PC-3 (cell line): ENCODE results near the gene AP5Z1. TPM values are rescaled to one million over a fixed set of nuclear protein-coding genes. Genes with fewer than 3 reads are reported as not detected.

Experiments used
- ATAC-seq: fragments of 200-7000 bp; cut with Tn5 transposase; 2 replicates; pipeline ENCODE4 v1.9.1; 2020; ENCODE audit warnings: mild to moderate bottlenecking, moderate library complexity
- BruUV-seq: library from RNA; stranded (reverse); fragments of 400-500 nt; replicated peaks from 2 replicates; lab custom pipeline; 2021; lab: Mats Ljungman, UMichigan
- CTCF ChIA-PET: fragments of 300-600 bp; sonication (Branson Sonifier 250); formaldehyde crosslinking; loops from one replicate; lab custom pipeline; 2022; ENCODE audit warnings: antibody characterized with exemption; lab: Charles Lee
- POLR2A ChIA-PET: fragments of 300-600 bp; sonication (Branson Sonifier 250); formaldehyde crosslinking; loops from one replicate; lab custom pipeline; 2022; ENCODE audit warnings: antibody characterized with exemption; ENCODE audit not compliant: unreplicated experiment; lab: Charles Lee
- DNase-seq: peaks from one replicate; pipeline ENCODE4 v3.0.0-alpha.2; 2015
- H2AFZ ChIP-seq: fragments of 300-600 bp; sonication (generic); 2 replicates; pipeline ENCODE4 v1.6.0; 2016; ENCODE audit warnings: antibody characterized with exemption, low read length
- H3F3A ChIP-seq: fragments of 300-600 bp; sonication (generic); one replicate; pipeline ENCODE4 v1.6.0; 2017; ENCODE audit warnings: antibody characterized with exemption, low read length, control low read depth, mild to moderate bottlenecking; ENCODE audit not compliant: unreplicated experiment
- H3K27ac ChIP-seq: fragments of 300-600 bp; sonication (generic); 2 replicates; pipeline ENCODE4 v1.5.1; 2016; ENCODE audit warnings: mild to moderate bottlenecking, low read length
- H3K27me3 ChIP-seq: fragments of 300-600 bp; sonication (generic); 2 replicates; pipeline ENCODE4 v1.6.1; 2016; ENCODE audit warnings: low read length, mixed read lengths
- H3K36me3 ChIP-seq: fragments of 300-600 bp; sonication (generic); 2 replicates; pipeline ENCODE4 v1.6.1; 2016; ENCODE audit warnings: low read depth, mixed run types, low read length, mixed read lengths
- H3K4me1 ChIP-seq: fragments of 300-600 bp; sonication (generic); 2 replicates; pipeline ENCODE4 v1.5.1; 2016; ENCODE audit warnings: low read length; ENCODE audit not compliant: insufficient read depth
- H3K4me2 ChIP-seq: fragments of 300-600 bp; sonication (generic); 2 replicates; pipeline ENCODE4 v1.6.0; 2016; ENCODE audit warnings: low read length
- H3K4me3 ChIP-seq: fragments of 300-600 bp; sonication (generic); 2 replicates; pipeline ENCODE4 v1.5.1; 2016; ENCODE audit warnings: mild to moderate bottlenecking, low read length, mixed read lengths
- H3K79me2 ChIP-seq: fragments of 300-600 bp; sonication (generic); 2 replicates; pipeline ENCODE4 v1.6.1; 2017; ENCODE audit warnings: low read length, mixed read lengths
- H3K9ac ChIP-seq: fragments of 300-600 bp; sonication (generic); 2 replicates; pipeline ENCODE4 v1.6.0; 2016; ENCODE audit warnings: mild to moderate bottlenecking, low read length
- H3K9me2 ChIP-seq: fragments of 300-600 bp; sonication (generic); replicated peaks from 2 replicates; pipeline ENCODE4 v1.6.1; 2016; ENCODE audit warnings: mixed run types, low read length, mixed read lengths
- H3K9me3 ChIP-seq: fragments of 300-600 bp; sonication (generic); 2 replicates; pipeline ENCODE4 v1.6.1; 2016; ENCODE audit warnings: low read length, mixed read lengths
- H4K20me1 ChIP-seq: fragments of 300-600 bp; sonication (generic); 2 replicates; pipeline ENCODE4 v1.6.1; 2016; ENCODE audit warnings: low read length, mixed read lengths
- CTCF ChIP-seq: fragments of 300-600 bp; sonication (generic); conservative IDR thresholded peaks from 2 replicates; pipeline ENCODE4 v1.5.1; 2017; ENCODE audit warnings: antibody characterized with exemption, low read depth, mild to moderate bottlenecking, low read length
- EZH2 ChIP-seq: fragments of 300-600 bp; sonication (generic); IDR thresholded peaks from one replicate; pipeline ENCODE4 v1.6.1; 2017; ENCODE audit warnings: antibody characterized with exemption, mild to moderate bottlenecking, low read length; ENCODE audit not compliant: unreplicated experiment
- EZH2phosphoT487 ChIP-seq: fragments of 300-600 bp; sonication (generic); IDR thresholded peaks from 2 replicates; pipeline ENCODE4 v1.6.1; 2018; ENCODE audit warnings: mild to moderate bottlenecking, antibody characterized with exemption, low read length, borderline replicate concordance
- intact Hi-C: fragments of 100-400 bp; cut with micrococcal nuclease; formaldehyde crosslinking; loops from 2 replicates; pipeline ENCODE4 v1.9.0; 2023
- total RNA-seq: library from RNA; depleted of rRNA; stranded (reverse); fragments of >200 nt; gene quantifications from 2 replicates; pipeline ENCODE4 v1.2.3, GENCODE V29; 2014

Gene AP5Z1
- total RNA-seq, 1 experiment from 2014 or later, result 36.6 TPM

DNA sequence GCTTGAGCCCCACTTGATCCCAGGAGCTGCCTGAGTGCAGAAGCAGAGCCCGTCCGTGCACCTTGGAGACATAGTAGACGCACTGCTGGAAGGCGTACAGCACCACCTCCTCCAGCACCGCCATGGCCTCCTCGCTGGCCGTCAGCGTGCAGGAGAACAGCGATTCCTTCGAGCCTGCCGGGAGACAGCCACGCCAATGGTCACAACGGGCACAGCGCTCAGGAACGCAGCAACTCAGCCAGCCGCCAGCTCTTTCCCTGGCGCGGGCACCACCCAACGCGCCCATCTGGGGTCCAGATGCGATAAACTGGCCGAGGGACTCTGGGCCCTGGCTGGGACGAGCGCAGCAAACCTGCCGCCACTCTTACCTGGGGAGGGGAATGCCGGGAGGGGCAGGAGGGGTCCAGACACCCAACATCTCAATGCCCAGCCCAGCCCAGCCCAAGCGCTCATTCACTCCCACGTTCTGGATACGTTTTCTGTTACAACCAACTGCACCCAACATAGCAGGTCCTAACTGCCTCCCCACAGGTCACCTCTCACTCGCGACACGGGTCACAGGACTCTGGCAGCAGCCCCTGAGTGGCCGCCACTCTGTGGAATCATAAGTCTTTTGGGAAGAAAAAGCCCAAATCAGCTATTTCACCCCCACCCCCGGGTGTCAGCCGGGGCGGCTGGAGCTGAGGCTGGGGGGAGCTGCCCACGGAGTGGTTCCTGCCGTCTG lies 41.9 kb downstream of the AP5Z1 start:
- ChIA-PET CTCF (no interaction called here), POLR2A (no interaction called here)
- no peaks in the 10 kb centered on the region for H3K9me2 ChIP-seq
- H3K79me2 ChIP-seq, result no peaks in the 10 kb centered on the region
- H4K20me1 ChIP-seq, result no peaks in the 10 kb centered on the region
- DNase-seq (no peak), ATAC-seq (no peak)
- no peak overlapping the region for H3K27ac ChIP-seq
- no peaks in the 10 kb centered on the region for H3K27me3 ChIP-seq
- H3K4me1 ChIP-seq, result no peaks in the 10 kb centered on the region
- H3K4me3 ChIP-seq, result no peak overlapping the region
- intact Hi-C loops, result no loop called here
- H2AFZ ChIP-seq, result no peak overlapping the region
- H3K9me3 ChIP-seq, result no peaks in the 10 kb centered on the region
- H3K4me2 ChIP-seq, result no peak overlapping the region
- no peaks in the 10 kb centered on the region for H3F3A ChIP-seq
- TF ChIP-seq CTCF (no peak), EZH2phosphoT487 (no peak), EZH2 (no peak)
- H3K36me3 ChIP-seq, result no peaks in the 10 kb centered on the region
- BruUV-seq, result no TSS peak
- H3K9ac ChIP-seq, result no peak overlapping the region

- H2AFZ ChIP-seq, result no peak overlapping the region
- H3K36me3 ChIP-seq, result no peaks in the 10 kb centered on the region
- no peaks in the 10 kb centered on the region for H3K79me2 ChIP-seq
- no peaks in the 10 kb centered on the region for H3K9me2 ChIP-seq
- TF ChIP-seq CTCF, result no peak
- no peak for TF ChIP-seq EZH2phosphoT487
- no peak for TF ChIP-seq EZH2
- H3F3A ChIP-seq, result no peaks in the 10 kb centered on the region
- no peaks in the 10 kb centered on the region for H3K27me3 ChIP-seq
- no peak overlapping the region for H3K27ac ChIP-seq
- no peak for ATAC-seq
- H3K4me2 ChIP-seq, result no peak overlapping the region
- H3K9me3 ChIP-seq, result no peaks in the 10 kb centered on the region
- CTCF ChIA-PET, result no interaction called here
- H3K9ac ChIP-seq, result no peak overlapping the region
- BruUV-seq, result no TSS peak
- intact Hi-C loops, result no loop called here
- DNase-seq, result no peak
- H3K4me1 ChIP-seq, result no peaks in the 10 kb centered on the region
- POLR2A ChIA-PET, result no interaction called here
- H3K4me3 ChIP-seq, result no peak overlapping the region
- no peaks in the 10 kb centered on the region for H4K20me1 ChIP-seq
These were observed 42.8 kb downstream of the AP5Z1 start for GRCh38 chr7:4818000-4818794.
